NCI-H1436 treated with DMSO at 0.1 percent for 48 hours (cell line): ENCODE measurements around the gene C16orf54.
A peak's percentile ranks its signal among the peaks of the same experiment; 100 is the strongest.
"Not testable (repeated sequence)": the region's sequence is repeated elsewhere in the genome, so short reads cannot be mapped to it uniquely, and the experiment has no call there.

Source experiments
- DNase-seq: peaks from one replicate; lab custom pipeline; 2025; lab: John Stamatoyannopoulos, UW

The C16orf54 gene

DNA sequence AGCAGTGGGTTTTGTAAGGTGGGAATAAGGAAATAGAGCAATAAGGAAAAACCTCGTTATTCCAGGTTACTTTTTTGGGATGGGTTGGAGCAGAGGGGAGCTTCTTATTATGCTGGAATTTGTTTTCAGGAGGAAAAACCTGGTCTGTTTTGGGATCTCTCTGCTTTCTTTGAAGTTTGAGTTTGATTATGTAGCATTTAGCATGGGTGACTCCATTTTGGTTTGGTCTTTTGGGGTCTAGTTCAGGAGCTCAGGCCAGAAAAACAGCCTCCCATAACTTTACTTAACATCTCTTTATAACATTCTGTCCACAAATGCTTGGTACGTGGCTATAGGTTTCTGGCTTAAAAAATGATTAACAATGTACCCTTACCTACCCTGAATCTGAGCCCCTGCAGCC lies 23.7 kb upstream of the C16orf54 start:
- no peak for DNase-seq

DNA sequence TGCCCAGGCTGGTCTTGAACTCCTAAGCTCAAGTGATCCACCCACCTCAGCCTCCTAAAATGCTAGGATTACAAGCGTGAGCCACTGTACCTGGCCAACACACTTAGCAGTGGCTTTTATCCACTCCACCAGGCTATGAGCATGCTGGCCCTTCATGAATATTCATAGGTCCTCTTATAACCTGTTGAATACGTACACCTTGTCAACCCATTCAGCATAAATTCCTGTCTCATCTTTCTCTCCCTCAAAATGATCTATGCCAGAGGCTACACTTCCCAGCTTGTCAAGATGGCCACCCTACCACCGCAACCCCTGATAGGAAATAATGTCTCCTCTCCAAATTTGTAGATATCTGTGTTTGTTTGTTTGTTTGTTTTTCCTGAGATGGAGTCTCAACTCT lies 21.3 kb upstream of the C16orf54 start:
- no peak for DNase-seq

DNA sequence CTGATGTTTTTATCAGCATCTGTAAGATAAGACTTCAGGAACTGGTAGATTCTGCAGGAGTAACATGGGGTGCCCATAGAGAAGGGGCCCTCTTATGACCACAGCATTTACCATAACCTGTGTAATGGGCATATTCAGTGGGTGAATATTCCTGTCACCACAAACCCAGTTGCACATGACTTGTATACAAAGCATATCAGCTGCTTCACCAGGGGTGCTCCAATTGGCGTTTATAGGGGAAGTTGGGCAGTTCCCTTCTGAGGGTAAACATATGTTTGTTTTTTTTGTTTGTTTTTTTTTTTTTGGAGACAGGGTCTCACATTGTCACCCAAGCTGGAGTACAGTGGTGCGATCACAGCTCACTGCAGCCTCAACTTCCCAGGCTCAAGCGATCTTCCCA lies 20.8 kb upstream of the C16orf54 start:
- DNase-seq, result no peak

DNA sequence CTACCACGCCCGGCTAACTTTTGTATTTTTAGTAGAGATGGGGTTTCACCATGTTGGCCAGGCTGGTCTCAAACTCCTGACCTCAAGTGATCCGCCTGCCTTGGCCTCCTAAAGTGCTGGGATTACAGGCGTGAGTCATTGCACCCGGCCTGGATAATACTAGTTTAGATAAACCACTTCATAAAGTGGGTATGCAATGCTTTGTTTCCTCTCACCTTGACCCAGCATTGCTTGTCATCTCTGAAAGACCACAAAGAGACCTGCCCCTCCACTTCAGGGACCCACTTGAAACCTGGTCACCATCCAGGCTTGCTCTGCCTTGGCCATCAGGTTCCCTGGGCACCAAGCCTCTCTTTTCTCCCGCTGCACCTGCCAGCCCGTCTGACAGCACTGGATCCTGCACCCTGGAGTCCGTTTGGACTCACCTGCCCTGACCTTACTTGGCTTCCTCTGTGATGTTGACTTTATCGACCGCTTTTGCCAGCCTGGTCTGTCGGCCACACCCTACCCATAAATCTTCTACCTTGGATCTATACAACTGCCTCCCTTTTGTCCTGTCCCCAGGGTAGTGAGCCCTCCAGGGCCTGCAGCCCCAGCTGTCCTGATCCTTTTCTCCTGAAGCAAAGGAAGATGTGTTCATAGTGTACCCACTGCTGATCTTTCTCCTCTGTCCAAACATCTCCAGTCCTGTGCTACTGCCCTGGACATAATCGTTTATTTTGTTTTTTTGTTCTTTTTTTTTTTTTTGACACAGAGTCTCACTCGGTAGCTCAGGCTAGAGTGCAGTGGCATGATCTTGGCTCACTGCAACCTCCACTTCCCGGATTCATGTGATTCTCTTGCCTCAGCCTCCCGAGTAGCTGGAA lies 19.6 kb upstream of the C16orf54 start:
- peak; percentile 4 for DNase-seq

DNA sequence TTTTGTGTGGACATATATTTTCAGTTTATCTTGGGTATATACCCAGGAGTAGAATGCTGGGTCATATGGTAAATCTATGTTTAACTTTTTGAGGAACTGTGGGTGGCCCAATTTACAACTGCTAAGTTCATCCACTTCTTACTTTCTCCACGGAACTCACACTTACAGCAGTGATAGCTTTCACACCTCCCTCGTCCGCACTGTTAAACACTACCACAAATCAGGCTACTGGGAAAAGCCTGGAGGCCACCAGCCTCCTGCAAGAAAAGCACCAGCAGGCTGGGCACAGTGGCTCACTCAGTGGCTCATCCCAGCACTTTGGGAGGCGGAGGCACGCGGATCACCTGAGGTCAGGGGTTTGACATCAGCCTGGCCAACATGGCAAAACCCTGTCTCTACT lies 17.5 kb upstream of the C16orf54 start:
- no peak for DNase-seq

DNA sequence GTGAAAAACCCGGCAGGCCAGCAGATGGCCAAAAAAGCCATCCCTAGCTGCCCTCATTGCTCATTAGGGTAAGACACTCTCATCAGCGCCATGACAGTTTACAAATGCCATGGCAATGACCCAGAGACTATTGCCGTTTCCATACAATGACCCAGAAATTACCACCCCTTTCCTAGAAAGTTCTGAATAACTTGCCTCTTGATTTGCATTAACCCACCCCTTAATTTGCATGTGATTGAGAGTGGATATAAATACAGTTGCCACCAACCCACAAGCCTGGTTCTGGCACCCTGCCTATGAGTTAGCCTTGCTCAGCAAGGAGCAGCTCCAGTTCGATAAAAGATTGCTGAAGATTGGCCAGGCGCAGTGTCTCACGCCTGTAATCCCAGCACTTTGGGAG lies 16.1 kb upstream of the C16orf54 start:
- no peak for DNase-seq

DNA sequence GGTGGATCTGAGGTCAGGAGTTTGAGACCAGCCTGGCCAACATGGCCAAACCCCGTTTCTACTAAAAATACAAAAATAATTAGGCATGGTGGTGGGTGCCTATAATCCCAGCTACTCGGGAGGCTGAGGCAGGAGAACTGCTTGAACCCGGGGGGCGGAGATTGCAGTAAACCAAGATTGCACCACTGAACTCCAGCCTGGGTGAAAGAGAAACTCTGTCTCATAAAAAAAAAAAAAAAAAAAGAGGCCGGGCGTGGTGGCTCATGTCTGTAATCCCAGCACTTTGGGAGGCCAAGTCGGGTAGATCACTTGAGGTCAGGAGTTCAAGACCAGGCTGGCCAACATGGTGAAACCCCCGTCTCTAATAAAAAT lies 15.5 kb upstream of the C16orf54 start:
- not testable (repeated sequence) for DNase-seq

DNA sequence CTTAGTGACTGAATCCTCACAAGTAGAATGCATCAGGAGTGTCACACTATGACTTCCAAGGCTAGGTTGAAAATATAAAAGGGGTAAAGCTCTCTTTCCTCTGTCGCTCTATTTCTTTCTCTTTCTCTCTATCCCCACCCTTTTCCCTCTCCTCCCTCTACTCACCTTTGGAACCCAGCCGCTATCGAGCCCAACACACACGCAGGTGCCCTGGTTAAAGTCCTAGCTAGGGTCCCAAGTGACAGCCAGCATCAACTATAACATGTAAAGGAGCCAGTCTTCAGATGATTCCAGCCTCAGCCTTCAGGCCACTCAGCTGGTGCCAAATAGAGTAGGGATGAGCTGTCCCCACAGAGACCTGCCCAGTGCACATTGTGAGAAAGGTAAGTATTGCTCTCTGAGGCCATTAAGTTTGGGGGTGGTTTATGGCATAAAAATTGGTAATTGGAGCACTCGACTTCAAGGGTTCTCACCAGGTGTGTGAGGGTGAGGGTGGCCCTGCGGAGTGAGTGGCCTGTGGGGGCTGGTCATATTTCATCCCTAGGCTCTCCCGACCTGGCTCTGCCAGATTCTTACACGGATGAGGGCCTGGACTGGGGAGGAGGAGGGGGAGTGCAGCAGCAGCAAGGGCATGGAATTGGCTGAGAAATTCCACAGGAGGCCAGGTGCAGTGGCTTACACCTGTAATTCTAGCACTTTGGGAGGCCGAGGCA lies 14.9 kb upstream of the C16orf54 start:
- DNase-seq, result no peak

DNA sequence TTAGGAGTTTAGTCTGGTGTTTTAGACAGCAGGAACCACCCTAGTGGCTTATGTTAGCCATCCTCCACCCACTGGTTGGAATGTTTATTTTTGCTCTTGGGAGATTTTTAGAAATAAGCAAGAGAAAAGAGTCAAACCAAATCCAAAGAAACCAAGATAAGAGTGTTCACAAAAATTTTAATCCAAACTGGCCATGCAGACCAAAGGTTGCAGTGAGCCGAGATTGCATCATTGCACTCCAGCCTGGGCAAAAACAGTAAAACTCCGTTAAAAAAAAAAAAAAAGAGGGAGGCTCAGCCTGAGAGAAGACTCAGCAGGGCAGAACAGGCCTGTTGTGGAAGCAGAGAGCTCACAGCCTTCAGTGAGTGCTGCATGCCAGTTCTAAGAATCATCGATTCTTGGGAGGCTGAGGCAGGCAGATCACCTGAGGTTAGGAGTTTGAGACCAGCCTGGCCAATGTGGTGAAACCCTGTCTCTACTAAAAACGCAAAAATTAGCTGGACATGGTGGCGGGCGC lies 12.2 kb upstream of the C16orf54 start:
- no peak for DNase-seq

DNA sequence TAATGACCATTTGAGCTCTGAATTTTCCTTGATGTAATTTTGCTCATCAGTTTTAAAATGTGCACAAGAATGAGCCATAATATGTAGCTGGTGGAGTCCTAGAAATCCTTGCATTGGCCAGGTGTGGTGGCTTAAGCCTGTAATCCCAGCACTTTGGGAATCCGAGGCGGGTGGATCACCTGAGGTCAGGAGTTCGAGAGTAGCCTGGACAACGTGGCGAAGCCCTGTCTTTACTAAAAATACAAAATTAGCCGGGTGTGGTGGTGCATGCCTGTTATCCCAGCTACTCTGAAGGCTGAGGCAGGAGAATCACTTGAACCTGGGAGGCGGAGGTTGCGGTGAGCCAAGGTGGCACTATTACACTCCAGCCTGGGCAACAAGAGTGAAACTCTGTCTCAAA lies 11.3 kb upstream of the C16orf54 start:
- DNase-seq, result not testable (repeated sequence)

DNA sequence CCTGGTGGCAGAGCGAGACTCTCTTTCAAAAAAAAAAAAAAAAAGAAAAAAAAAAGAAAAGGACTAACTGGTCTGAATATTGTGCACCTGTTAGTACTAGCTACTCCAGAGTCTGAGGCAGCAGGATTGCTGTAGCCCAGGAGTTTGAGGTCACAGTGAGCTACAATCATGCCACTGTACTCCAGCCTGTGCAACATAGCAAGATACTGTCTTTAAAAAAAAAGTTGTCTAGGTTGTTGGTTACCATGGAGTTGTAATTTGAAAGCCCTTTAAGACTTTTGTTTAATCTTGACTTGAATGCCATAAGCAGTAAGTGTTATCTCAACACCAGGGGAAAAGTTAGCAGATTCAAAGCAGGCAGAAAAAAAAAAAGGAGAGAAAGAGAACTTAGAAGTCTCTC lies 10.9 kb upstream of the C16orf54 start:
- DNase-seq, result no peak

DNA sequence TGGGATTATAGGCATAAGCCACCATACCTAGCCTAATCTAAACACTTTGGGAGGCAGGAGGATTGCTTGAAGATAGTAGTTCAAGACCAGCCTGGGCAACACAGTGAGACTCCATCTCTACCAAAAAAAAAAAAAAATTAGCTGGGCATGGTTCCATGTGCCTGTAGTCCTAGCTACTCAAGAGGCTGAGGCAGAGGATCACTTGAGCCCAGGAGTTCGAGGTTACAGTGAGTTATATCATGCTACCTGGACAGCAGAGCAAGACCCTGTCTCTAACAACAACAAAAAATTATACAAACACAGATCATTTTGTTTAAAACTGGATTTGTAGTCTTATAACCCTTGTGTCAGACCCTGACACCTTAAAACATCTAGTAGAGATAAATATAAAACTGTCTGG lies 7.7 kb upstream of the C16orf54 start:
- DNase-seq, result no peak

DNA sequence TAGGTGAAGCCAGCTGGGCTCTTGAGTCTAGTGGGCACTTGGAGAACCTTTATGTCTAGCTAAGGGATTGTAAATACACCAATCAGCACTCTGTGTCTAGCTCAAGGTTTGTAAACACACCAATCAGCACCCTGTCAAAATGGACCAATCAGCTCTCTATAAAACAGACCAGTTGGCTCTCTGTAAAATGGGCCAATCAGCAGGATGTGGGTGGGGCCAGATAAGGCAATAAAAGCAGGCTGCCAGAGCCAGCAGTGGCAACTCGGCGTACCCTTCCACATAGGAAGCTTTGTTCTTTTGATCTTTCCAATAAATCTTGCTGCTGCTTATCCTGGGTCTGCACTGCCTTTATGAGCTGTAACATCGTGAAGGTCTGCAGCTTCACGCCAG lies 3.0 kb upstream of the C16orf54 start:
- not testable (repeated sequence) for DNase-seq

DNA sequence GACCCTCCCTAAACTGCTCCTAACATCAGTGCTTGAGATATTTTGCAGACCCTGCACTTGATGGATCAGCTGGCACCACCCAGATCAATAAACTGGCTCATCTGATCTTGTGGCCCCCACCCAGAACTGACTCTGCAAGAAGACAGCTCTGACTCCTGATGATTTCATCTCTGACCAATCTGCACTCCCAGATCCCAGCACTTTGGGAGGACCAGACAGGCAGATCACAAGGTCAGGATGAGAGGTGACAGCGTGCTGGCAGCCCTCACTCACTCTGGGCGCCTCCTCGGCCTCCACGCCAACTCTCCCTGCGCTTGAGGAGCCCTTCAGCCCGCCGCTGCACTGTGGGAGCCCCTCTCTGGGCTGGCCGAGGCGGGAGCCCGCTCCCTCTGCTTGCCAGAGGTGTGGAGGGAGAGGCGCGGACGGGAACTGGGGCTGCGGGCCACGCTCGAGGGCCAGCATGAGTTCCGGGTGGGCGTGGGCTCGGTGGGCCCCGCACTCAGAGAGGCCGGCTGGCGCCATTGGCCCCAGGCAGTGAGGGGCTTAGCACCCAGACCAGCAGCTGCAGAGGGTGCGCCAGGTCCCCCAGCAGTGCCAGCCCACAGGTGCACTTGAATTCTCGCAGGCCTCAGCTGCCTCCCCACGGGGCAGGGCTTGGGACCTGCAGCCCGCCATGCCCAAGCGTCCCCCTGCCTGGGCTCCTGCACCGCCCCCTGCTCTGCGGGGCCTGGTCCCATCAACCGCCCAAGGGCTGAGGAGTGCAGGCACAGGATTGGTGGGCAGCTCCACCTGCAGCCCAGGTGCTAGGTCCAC lies 2.4 kb upstream of the C16orf54 start:
- no peak for DNase-seq

DNA sequence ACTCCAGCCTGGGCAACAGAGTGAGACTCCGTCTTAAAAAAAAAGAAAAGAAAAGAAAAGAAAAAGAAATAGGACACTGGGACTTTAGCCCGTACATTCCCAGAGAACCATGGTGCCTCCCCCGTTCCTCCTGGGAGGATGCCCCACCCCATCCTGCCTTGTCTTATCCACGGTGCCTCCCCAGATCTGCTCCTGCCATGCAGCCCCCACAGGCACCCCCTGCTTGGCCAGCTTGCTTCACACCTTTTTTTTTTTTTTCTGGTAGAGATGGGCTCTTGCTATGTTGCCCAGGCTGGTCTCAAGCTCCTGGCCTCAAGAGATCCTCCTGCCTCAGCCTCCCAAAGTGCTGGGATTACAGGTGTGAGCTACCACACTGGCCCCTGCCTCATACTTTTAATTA lies 728 bp upstream of the C16orf54 start:
- not testable (repeated sequence) for DNase-seq

DNA sequence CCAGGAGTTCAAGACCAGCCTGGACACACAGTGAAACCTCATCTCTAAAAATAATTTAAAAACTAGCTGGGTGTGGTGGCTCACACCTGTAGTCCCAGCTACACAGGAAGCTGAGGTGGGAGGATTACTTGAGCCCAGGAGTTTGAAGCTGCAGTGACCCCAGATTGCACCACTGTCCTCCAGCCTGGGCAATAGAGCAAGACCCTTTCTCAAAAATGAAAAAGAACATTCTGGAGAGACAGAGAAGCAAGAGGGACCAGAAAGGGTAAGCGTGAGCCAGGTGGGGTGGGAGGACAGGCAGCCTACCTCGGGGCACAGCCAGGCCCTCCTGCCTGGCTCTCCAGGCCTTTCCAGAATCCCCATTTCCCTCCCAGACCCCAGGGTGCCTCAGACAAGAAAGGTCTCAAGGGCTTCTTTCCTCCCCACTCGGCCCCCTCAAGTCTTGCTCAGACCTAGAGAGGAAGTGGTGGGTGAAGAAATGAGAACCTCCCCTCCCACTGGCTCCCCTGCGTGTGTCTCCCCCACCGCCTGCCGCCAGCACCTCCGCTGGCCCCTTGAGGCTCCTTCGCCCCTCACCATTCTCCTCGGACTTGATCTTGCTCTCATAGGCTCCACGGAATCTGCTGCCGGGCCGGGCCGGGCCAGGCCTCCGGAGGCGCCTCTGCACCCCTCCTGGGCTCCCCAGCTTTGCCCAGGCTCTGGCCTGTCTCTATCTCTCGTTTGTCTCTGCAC lies 503 bp downstream of the C16orf54 start:
- DNase-seq, result no peak

DNA sequence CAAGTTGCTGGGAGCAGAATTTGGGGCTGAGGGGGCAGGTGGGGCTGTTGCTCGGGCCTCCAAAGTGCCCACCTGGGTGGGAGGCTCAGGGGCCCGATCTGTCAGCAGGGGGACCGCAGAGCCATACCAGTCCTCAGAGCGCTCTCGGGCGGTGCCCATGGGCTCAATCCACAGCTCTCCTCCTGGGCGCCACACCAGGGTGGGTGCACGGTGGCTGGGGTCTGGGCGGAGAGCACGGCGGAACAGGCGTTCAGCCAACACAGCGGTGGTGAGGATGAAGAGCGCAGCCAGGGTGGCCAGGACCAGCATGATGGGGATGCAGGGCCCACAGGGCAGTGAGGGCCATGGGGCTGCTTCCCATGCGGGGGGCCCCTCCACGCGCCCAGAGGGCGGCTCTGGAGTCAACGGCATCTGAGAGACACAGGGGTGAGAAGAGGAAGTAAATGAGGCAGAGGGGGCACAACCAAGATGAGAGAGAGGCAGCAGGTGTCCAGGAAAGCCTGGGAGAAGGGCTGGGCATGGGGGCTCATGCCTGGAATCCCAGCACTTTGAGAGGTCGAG lies 1.2 kb downstream of the C16orf54 start:
- no peak for DNase-seq

DNA sequence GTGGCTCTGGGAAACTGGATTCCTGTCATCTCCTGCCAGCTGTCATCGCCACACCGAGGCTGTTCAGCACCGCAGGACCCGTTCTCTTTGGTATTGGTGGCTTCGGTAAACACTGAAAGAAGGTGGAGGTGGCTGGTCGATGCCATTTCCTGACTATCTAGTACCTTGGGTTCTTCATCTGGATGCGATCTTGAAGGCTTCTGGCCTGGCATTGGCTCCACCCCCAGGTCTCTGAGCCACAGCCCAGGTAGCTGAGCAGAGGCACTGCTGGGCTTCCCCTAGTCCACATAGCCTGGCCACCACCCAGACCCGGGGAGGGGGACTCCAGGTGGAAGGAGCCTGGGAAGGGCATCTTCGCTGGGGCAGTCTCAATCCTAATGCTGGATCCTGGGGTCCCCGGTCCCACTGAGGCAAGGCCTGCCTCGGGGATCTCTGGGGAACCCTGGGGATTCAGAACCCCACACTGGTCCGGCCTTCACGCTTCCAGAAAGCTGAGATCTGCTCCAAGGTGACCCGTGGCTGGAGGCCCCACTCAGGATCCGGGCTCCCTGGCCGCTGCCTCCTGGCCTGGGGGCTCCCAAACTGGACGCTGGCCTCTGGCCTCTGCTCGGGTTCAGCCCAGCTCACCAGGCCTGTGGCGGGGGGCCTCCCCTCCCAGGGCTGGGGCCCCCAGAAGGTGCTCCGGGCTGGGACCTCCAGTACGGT lies 1.8 kb downstream of the C16orf54 start:
- no peak for DNase-seq

DNA sequence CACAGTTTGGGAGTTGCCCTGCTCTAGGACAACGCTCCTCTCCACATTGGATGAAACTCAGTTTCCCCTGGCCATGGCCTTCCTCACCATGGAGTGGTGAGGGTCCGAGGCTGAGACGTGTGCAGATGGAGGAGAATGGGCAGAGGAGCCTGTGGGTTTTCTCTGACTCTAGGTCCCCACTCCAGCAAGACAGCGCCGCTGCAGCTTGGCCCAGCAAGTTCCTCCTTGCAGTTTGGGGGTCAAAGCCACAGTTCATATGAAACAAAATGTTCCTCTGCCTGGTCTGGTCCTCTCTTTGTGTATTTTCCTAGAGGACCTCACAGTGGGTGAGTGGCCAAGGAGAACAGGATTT lies 2.3 kb downstream of the C16orf54 start:
- DNase-seq, result no peak

DNA sequence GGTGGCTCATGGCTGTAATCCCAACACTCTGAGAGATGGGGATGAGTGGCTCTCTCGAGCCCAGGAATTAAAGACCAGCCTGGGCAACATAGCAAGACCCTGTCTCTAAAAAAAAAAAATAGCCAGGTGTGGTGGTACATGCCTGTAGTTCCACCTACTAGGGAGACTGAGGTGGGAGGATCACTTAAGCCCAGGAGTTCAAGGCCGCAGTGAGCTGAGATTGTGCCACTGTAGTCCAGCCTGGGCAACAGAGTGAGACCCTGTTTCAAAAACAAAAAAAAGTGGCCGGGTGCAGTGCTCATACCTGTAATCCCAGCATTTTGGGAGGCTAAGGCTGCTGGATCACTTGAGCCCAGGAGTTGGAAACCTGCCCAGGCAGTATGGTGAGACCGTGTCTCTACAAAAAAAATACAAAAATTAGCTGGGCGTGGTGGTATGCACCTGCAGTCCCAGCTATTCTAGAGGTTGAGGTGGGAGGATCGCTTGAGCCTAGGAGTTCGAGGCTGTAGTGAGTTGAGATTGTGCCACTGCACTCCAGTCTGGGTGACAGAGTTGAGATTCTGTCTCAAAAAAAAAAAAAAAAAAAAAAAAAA lies 3.0 kb downstream of the C16orf54 start:
- no peak for DNase-seq

DNA sequence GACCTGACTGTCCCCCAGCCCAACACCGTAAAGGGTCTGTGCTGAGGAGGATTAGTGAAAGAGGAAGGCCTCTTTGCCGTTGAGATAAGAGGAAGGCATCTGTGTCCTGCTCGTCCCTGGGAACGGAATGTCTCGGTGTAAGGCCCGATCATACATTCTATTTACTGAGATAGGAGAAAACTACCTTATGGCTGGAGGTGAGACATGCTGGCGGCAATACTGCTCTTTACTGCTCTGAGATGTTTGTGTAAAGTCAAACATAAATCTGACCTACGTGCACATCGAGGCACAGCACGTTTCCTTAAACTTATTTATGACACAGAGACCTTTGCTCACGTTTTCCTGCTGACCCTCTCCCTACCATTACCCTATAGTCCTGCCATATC lies 5.2 kb downstream of the C16orf54 start:
- not testable (repeated sequence) for DNase-seq
